Measurements from ENCODE around the gene LHX3.
A peak's percentile ranks its signal among the peaks of the same experiment; 100 is the strongest.

Gene LHX3

DNA sequence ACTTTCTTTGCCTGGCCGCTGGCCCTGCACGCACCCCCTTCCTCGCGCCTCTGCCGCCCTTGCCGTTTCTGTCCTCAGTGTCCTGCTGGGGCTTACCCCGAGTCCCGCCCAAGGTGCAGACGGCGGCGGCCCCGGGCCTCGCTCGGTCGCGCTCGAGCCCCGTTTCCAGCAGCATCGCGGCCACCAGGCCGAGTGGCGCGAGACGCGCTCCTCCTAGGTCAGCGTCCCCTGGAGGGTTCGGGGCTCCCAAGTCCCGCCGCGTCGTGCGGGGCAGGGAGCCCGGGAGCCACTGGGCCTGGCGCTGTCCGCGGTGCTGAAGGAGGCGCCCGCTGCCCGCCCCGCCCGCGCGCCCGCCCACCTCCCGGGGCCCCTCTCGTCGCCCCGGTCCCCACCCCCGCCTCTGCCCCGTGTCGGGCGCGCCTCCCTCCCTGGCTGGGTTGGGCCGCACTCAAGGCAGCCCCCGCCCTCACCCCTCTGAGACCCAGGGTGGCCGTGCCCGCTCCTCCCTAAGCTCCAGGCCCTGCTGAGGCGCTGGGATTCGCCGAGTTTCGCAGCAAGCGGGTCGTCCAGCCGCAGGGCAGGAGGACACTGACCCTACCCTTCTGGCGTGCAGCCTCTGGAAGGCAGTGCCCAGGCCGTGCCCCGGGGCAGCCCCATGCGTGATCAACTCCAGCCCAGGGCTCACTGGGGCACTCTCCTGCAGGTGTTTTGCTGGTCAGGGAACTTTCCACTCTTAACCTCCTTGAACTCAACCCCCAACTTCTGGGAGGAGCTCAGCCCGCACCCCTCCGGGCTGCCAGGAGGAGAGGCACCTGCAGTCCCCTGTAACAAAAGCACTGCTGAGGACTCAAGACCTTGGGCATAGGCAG lies at the start of gene LHX3:
LHX3 (minus strand) TSS at position 291 of the 869 bp plus-strand sequence; CDS start at position 175, 116 bp downstream.
- DNase-seq = peak; percentile 9

DNA sequence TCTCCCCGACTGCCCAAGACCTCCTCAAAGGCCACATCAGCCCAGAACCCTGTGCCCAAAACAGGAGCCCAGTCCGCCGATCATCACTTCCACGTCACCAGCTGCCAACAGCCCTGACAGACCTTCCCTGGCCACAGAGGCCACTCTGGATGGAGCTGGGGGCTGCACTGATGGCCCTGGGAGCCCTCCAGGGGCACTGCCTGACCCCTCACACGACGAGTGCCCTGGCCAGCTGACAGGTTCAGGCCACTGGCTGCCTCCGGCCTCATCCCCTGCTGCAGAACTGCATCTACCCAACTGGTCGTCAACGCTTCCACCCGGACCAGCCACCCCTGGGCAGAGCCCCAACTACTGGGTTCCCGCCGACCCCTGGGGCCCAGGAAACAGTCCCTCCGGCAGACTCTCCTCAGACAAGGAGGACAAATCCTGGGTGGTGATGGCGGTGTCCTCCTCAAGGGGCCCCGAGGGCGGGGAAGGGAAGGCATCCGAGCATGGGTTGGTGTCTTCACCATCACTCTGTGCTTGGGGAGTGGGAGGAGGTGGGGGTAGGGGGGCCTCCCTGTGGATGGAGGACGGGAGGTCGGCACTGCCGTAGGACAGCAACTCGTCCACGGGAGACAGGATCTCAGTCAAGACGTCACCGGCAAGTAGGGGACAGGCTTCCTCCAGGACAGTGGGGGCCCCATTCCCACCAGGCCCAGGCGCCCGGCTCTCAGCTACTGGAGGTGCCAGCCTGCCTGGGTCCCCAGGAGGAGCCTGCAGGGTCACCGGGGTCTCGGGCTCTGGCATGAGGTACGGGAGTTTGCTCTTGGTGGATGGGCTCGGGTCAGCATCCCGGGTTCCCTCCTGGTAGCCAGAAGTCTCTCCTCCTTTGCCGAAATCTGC lies 48.6 kb upstream of the LHX3 start:
- DNase-seq = no peak

DNA sequence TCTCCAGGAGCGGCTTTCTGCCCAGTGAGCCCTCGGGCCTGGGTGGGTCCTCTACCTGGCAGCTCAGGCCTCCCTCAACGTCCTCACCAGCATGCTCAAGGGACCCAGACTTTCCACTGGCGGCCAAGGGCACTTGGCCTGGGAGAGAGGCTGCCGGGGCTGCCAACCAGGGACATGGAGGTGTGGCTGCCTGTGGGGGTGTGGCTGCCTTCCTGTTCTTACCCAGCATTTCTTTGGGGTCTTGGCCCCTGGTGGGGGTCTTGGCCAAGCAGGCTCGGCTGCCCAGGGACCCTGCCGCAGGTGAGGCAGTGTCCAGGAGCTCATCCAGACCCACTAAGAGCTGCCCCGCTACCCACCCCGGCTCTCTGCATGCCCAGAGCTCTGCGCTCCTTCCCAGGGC lies 47.9 kb upstream of the LHX3 start:
- DNase-seq = no peak

DNA sequence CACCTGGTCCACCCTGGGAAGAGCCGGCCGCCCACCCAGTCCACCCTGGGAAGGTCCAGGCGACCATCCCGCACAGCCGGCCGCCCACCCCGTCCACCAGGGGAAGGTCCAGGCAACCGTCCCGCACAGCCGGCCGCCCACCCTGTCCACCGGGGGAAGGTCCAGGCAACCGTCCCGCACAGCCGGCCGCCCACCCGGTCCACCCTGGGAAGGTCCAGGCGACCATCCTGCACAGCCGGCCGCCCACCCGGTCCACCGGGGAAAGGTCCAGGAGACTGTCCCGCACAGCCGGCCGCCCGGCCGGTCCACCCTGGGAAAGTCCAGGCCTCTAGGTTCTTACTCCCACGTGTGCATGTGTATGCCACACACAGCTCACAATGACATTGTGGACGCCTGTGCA lies 47.4 kb upstream of the LHX3 start:
- no peak for DNase-seq

DNA sequence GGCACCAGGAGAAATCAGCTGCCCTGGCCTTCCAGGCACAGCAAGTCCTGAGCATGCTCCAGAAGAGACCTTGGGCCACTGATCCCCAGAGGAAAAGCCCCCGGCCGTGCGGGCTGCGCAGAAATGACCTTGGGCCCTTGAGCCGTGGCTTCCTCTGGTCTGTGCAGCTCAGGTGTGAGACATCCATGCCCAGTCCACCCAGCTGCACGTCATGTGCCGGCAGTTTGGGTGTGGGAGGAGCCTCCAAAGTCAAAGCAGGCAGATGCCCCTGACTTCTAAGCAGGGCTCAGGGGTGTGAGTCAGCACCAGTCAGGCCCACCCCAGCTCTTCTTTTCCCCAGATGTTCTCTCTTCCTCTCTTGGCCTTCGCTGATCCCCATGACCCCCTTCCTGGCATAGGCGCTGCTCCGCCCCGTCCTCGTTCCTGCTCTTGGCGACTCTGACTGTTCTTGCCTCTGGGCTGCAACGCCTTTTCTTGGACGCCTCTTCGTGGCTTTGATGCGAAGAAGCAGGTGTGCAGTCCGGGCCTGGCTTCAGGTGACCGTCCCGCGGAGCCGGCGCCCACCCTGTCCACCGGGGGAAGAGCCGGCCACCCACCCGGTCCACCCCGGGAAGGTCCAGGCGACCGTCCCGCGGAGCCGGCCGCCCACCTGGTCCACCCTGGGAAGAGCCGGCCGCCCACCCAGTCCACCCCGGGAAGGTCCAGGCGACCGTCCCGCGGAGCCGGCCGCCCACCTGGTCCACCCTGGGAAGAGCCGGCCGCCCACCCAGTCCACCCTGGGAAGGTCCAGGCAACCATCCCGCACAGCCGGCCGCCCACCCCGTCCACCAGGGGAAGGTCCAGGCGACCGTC lies 46.6 kb upstream of the LHX3 start:
- DNase-seq = no peak

DNA sequence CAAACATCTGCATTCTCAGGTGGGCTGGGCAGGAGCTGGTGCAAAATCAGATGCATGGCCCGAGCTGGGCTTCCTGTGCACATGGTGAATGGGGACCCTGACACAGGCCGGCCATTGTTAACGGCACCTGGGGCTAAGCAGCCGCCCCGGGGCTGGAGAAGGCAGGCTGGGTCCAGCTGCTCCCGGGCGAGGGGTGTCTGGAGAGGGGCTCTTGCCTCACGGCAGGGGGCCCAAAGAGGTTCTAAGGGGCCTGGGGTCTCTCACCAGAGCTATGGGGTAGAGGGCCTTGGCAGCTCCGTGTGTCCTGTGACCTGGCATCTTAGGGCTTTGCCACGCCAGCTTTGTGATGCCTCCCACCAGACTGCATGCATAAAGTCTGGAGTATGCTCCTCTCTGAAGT lies 45.7 kb upstream of the LHX3 start:
- no peak for DNase-seq

DNA sequence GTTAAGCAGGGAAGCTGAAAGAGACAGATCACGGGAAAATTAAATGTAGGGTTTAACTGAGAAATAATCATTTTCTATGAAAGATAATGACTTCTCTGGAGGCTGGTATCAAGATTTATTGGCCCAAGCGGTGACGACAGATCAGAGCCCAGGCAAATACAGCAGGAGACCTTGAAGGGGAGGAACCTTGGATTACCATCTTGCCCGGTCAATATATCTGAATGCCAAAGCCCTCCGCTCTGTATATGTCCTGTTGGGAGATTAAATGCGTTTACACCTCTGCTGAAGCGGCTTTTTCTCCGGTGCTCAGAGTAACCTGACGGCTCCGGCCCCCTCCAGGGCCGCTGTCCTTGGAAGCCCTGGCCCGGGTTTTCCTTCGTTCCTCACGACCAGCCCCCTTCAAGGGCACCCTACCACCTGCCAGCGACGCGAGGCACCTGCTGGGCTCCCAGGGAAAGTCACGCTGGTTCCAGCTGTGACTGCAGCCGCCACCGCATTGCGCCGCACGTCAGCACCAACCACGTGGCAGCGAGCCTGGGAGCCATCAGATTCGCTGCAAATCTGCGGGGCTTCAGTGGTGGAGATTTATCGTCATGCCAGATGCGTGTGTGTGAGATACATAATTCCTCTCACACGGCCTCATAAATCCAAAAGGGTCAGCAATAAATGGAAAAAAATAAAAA lies 45.1 kb upstream of the LHX3 start:
- no peak for DNase-seq

DNA sequence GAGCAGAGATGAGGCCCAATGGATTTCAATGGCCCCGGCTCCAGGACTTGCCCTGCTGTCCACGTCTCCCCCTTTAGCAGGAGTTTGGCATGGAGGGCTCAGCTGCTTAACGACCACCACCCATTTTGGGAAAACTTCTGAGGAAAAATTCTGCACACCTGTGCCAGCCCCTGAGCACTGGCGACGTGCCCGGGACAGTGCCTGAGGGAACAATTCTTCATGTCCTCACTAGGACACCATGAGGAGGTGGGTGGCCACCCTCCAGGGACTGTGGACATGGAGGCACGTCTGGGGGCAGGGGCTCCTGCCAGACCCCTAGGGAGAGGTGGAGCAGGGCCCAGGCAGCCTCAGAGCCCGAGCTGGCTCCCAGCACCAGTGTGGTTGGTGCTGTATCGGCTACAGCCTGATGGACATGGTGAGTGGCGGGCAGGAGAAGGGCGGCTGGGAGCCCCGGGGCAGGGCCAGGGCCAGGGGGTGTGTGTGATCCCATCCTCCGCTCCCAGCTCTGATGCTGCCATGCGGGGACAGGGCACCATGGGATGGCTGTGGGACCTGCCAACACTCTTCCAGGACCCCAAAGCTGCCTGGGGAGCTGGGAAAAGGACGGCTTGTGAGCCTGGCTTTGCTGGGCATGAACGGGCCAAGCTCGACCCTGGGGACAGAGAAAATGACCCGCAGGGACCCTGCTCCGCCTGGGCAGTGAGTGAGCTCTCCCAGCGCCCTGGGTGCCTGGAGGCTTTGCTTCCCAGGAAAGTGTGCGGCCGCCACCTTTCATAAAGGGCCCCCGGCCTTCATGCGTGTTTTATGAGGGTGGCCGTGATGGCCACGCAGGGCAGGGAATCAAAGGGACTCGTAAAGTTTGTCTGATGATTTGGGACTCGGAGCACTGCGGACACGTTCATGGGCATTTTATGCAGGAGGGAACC lies 44.3 kb upstream of the LHX3 start:
- DNase-seq = no peak

DNA sequence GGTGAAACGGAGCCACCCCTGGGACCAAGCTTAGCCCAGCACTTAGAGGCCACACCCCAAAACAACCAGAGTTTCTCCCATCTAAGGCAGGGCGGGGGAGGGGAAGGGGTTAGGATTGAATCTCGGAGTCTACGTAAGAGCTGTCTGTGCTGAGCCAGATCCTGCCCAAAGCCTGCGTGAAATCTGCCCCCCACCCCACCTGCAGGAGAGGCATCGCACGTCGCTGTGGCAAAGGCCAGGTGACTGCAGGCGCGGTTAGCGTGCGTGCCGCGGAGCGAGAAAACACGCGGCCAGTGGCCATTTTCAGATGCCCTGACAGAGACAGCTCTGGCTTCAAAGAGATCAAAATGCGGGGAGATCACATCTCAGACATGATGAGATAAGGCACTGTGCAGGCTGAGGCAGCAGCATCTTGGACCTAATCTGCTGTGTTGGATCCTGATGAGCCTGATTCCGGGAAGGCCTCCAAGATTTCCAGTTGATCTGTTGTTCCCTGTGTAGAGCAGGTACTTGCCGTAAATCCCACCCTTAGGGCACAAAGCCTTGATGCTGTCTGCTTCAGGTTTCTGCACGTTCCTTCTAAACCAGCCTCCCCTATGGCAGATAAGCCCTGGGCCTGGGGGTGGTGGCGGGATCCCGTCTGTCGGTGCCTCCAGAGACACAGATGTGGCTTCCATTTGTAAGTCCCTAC lies 43.2 kb upstream of the LHX3 start:
- no peak for DNase-seq

DNA sequence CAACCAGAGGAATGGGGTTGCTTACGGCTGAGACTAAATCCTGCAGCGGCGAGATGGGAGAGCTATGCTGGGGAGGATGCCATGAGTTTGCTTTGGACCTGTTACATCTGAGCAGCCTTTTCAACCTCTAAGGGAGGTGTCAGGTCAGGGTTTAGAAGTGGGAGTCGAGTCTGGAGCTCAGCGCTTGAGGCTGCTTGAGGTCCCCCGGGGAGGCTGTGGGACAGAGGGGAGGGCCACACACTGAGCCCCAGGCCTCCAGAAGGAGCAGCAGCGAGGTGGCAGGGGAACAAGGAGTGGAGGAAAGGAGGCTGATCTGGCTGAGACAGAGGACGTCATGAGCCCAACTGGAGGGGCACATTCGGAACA lies 42.6 kb upstream of the LHX3 start:
- DNase-seq = no peak

DNA sequence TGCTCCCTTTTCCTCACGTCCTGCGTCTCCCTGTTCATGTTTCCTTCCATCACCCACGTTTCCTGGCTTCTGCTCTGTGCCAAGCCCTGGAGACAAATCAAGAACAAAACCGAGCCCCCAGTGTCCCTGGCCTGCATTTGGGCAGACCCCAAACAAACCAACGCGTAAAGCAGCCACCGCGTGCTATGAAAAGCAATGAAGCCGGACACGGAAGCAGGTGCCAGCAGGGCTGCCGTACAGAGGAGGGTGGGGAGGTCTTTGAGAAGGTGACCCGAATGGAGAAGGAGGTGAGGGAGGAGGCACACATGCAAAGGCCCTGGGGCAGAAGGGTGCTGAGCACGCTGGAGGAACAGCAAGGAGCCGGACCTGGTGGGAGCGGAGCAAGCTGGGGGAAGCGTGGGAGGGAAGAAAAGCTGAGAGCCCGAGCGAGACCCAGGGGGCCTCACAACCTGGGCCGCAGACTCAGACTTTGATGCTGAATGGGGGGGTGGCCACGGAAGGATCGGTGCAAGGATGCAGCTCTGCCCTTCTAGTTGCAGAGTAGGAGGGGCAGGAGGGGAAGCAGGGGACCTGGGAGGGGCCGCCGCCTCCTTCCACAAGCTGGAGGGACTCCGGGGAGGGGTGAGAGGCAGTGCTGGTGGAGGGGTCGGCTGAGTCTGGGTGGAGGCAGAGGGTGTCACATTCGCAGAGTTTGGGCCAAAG lies 42.1 kb upstream of the LHX3 start:
- DNase-seq = no peak

DNA sequence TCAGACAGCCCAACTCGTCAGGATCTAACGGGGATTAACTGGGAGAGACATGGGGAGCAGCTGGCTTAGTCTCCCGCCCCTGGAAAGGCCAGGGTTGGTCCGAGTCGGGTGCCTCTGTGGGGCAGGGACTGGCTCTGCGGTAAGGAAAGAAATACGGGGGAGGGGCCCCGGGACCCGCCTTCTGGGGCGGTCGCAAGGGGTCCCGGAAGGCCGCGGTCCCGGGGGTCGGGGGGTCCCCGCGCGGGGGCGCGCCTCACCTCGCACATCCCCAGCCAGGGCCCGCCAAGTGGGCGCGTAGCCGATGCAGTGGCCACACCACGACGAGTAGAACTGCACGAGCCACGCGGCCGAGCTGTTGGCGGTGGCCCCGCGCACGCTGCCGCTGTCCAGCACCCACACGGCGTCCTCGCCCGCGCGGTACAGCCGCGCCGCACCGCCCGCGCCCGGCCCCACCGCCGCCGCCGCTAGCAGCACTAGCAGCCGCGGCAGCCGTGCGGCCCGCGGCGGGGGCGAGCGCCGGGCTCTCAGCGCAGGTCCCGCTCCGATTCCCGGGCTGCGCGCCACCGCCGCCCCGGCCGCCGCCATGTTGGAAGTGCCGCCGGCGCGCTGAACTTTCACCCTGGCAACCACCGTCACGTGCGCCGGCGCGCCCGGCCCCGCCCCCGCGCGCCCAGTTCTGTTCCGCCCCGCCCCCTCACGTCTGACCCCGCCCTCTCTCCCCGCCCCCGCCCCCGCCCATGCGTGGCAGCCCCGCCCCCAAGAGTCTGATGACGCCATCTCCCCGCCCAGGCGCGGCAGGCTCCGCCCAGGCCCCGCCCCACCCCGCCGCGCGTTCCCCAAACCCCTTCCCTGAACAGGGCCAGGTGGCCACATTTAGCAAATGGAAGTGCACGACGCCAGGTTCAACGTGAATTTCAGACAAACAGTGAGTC lies 40.6 kb upstream of the LHX3 start, which contains the start of gene QSOX2:
QSOX2 (minus strand) TSS at position 594 of the 932 bp plus-strand sequence; CDS start at position 585, 9 bp downstream.
- peak; percentile 82 for DNase-seq

DNA sequence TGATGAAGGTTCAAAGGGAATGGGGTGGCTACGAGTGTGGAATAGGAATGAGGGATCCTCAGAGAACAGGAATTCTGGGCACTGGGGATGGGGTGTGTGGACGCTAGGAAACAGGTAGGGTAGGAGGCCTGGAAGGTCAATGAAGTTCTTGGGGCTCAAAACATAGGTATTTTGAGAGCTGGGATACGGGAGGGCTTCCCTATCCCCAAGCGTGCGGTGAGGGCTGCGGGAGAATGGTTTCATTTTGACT lies 40.0 kb upstream of the LHX3 start:
- DNase-seq = no peak

DNA sequence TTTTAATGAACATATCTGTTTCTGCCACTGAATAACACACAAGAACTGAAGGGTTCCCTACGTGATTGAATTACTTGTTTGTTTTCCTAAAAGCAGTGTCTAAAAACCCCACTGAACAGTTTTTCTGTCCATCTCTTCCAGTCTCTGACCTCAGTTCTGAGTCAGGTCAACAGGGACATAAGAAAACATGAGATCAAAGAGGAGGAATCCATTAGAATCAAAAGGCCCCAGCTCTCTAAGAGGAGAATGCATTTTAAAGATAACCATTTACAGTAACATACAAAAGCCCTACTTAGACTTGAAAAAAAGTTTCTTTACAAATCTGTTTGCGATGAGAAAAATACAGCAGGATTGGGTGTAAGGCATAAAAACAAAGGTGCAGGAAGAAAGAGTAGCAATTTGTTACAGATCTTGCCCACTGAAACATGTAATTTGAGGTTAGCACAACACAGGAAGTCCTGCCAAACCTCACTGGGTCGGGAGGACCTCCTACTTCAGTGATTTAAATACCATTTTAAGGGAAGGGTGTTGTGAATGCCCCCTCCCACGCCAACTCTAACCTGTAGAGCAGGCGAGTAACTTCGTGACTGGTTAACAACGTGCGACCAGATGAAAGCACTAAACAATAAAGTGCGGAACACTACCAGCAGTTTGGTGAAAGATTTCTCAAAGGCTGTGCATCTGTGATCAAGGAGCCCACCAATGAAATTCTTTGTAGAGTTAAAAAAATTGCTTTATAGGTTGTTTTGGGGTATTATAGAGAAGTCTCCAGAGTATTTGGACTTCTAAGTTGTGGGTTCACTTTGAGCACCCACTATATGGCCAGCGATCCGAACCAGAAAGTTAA lies 39.4 kb upstream of the LHX3 start:
- peak; percentile 19 for DNase-seq

DNA sequence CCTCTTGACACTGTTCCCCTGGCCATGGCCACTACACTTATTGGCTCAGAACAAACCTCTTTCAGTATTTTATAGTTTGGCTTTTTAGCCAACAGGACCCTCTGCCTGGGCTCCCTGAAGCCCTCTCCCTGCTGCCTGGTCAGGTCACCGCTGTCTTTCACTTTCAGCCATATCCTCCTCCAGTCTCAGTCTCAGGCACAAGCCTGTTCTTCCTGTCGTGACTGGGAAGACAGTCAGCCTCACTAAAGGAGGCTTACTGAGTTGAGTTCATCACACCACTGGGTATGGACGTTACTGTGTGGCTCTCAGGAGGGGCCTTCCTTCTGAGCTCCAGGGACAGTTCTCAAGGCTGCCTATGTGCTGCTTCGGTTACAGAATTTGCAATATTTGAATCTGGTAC lies 38.7 kb upstream of the LHX3 start:
- no peak for DNase-seq

DNA sequence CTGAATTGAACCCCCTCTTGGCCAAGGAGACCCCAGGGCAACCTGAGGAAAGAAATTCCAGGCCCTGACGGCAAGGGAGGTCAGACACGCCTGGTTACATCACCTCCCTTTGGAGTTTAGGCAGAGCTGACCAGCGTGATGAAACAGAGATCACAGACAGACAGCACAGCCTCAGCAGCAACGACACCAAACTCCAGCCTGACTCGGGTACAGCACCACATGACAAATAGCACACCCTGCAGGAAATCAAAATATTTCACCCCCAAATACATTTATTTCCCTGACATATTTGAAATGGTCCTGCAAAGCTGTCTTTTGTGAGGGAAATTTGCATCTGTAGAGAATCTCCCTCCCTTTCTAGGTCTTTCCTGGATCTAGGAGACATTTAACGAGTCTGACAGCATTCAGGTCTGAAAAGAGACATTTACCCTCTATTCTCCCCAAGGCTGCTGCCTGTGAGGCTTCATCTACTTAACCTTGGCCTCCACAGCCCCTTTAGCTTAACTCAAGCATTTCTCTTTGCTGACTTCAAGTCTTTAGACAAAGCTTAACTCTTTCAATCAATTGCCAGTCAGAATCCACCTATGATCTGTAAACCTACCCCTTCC lies 38.1 kb upstream of the LHX3 start:
- DNase-seq = no peak

DNA sequence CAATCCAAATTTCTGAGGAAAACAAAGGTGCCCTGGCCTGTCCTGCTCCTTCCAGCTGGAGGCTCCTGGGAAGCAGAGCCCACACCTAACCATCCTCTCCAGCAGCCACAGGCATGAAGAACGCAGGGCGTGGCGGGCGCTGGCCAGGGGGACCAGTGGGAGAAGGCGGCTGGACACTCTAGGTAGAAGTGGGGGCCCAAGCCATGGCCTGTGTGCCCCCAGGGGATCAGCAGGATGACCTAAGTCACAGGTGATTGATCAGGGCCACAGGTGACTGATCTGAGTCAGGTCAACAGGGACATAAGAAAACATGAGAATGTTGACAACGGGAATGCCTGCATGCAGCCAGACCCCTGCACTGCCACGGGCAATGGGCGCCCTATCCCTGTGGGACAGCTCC lies 37.3 kb upstream of the LHX3 start:
- DNase-seq = no peak

DNA sequence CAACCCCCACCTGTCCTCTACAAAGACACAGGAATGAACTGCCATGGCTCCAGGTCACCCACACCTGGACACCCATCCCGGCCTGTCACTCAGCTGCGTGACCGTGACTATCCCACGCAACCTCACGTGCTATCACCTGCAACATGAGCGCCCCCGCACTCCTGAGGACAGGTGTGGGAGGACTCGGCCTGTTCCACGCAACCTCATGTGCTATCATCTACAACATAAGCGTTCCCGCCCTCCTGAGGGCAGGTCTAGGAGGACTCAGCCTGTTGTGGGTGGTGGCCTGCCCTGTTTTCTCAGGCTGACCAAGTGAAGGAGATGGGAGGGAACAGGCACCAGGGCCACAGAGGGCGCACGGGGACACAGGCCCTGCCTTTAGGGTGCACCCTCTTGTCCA lies 36.6 kb upstream of the LHX3 start:
- DNase-seq = no peak

Measured in activated gamma-delta T cell treated with Interleukin-2 at 50 U/mL for 16 hours (primary cell).